EH (cell line): ENCODE data around the gene RELB.

Source experiments
- DNase-seq: peaks from one replicate; pipeline ENCODE4 v3.0.0-alpha.2; 2015; ENCODE audit warnings: low read depth

RELB gene

DNA sequence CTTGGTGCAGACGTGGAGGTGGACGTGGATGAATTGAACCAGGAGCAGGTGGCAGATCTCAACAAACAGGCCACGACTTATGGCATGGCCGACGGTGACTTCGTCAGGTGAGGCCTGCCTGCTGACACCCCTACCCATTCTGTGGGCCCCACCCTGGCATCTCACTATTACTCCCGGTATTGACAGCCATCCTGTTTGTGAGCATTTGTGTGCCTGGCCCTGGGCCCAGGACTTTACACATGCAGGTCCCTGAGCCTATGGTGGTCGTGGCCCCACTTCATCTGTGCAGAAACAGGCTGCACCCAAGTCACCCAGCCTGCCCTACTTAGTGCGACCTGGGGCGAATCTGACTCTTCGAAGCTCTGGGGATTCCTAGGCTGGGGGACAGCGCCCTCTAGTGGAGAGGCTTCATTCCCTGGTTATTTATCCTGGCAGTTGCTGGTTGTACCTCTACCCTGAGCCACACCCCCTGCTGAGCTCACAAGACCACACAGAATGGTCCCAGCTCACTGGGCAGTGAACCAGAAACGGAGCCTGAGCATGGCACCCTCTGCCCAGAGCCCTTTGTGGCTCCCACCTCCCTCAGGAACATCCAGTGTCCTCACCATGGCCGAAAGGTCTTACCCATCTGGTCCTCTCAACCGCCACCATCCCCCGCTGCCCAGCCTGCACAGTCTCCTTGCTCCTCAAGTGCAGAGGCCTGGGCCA, 58.1 kb downstream of the RELB start:
- DNase-seq, result peak; percentile 73

DNA sequence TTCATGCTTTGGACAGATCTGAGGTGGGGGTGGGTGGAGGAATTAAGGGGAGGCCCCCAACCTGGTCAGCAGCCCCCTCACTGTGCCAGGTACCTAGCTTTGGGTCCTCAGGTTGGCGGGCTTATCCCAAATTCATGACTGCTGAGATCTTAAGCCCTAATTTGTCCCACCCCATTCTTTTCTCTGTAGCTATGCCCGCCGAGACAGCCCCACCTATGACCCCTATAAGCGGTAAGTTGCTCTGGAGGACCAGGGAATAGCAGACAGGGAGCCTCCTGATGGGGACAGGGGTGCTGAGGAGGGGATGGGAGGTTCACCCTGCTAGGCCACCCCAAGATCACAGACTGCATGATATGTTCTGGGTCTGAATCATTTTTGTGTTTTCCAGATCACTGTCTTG, 60.7 kb downstream of the RELB start:
- no peak for DNase-seq

DNA sequence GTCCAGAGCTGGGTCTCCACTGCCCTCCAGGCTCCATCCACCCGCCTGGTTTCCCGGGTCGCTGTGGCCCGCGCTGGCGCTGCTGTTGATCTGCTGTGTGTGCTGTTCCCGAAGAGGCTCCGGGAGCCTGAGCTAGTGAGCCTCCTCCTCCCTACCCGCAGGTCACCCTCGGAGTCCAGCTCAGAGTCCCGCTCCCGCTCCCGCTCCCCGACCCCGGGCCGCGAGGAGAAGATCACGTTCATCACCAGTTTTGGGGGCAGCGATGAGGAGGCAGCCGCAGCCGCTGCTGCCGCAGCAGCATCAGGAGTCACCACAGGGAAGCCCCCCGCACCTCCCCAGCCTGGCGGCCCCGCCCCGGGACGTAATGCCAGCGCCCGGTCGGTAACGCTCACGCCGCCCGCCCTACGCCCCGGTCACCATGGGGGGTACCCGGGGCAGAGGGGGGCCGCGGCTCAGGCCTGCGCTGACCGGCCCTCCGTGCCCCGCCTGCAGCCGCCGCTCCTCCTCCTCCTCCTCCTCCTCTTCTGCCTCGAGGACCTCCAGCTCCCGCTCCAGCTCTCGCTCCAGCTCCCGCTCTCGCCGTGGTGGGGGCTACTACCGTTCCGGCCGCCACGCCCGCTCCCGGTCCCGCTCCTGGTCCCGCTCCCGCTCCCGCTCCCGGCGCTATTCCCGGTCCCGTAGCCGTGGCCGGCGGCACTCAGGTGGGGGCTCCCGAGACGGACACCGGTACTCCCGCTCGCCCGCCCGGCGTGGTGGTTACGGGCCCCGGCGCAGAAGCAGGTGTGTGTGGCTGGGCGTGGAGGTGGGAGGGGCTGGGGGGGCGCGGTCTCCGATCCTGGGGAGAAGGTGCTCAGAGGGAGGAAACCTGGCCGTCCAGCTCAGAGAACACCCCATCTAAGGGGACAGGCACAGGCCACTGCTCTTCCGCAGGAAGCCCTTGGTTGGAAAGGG, 62.9 kb downstream of the RELB start:
- DNase-seq, result no peak

DNA sequence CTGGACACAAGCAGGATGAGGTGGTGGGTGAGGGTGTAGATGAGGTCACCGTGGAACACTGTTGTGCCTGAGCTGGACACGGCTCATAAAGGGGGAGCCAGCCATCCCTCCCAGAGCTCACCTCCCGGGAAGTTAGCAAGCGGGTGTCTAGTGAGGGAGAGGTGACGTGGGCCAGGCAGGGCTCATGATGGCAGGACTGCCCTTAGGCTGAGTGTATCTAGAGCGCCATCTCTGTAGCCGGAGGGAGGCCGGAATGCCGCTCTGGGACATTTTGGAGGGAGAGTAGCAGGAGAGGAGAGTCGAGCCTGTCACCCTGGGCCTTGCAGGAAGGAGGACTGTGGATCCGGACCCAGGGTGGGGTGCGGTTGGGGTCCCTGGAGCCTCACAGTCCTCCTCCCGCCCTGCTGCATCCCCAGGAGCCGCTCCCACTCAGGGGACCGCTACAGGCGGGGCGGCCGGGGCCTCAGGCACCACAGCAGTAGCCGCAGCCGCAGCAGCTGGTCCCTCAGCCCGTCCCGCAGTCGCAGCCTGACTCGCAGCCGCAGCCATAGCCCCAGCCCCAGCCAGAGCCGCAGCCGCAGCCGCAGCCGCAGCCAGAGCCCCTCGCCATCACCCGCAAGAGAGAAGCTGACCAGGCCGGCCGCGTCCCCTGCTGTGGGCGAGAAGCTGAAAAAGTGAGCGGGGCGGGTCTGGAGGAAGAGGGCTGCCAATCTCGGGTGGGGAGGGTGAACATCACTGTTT, 65.8 kb downstream of the RELB start:
- no peak for DNase-seq

DNA sequence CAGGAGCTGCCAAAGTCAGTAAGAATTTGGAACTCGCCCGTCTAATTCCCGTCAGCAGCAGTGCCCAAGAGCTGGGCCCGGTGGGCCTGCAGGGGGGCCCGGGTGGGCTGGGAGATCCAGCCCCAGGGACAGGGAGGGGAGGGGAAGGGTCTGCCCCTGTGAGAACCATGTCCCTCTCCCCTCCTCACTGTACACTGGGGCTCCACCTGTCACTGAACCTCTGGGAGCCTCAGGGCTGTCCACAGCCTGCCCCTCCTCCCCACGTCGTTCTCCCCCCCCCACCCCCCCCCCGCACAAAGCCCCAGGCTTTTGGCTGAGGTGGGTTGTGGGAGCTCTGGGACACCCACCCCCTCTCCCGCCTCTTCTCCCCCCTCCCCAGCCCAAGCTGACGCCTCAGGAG, 66.8 kb downstream of the RELB start:
- no peak for DNase-seq

DNA sequence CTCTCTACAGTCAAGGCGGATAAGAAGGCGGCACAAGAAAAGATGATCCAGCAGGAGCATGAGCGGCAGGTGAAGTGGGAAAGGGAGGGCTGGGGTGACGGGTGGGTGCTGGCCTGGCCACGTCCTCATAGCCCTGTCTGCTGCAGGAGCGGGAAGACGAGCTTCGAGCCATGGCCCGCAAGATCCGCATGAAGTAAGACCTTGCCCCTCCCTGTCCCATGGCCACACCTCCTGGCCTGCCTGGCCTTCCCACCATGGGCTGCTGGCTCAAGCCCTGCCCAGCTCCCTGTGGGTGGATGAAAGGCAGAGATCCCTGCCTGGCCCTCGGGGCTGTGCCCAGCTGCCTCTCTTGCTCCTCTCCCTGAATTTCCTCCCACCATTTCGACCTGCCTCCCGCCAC, 67.8 kb downstream of the RELB start:
- DNase-seq, result peak; percentile 25

DNA sequence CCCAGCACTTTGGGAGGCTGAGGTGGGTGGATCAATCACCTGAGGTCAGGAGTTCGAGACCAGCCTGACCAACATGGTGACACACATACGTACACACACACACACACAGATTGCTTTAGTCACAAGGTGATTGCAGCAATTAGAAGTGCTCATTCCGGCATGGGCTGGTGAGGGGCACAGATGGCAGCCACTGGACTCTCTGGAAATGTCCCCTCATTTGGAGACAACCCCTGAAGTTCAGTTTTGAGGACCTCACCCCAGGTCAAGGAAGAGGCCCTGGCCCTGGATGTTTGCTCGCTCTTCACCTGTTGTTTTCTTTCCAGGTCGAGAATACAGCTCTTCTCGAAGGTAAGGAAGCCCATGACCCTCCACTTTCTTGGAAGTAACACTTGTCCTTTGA, 69.0 kb downstream of the RELB start:
- DNase-seq, result no peak

DNA sequence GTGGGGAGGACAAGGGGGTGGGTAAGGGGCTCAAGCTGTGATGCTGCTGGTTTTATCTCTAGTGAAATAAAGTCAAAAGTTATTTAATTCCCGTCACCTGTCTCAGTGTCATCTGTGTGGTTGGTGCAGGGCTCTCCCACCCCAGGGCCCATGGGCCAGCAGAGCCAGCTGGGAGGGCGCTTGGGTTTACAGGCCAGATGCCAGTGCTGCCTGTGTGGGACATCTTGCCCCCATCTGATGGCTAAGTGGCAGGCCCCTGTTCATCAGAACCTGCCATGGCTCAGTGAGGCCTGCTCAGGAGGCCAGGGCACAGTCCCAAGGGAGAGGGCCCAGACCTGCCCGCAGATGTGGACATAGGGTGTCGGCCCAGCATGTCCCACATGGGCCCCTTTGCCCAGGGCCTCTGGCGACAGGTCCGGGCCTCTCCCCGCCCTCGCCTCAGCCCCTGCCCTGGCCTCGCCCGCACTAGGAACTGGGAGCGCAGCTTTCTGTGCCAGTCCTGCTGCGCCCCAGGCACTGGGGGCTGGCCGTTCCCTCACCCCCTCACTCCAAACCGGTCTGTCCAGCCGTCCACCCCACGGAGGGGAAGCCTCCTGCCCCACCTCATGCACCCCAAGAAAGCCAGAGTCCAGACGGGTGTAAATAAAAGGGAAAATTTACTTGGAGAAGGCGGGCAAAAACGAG, 69.7 kb downstream of the RELB start:
- no peak for DNase-seq

DNA sequence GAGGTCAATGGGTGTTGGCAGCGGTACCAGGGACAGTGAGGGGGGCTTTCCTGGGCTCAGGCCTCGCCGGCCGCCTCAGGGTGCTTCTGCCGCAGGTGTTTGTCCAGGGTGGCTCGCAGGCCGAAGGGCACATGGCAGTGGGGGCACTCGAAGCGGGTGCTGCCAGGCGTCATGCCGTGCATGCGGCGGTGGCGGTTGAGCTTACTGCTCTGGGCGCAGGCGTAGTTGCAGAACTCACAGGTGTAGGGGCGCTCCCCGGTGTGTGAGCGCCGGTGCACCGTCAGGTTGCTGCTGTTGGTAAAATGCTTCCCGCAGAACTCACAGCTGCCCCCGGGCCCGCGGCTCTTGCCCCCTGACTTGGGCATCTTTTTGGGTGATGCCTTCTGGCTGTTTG, 70.3 kb downstream of the RELB start:
- no peak for DNase-seq

DNA sequence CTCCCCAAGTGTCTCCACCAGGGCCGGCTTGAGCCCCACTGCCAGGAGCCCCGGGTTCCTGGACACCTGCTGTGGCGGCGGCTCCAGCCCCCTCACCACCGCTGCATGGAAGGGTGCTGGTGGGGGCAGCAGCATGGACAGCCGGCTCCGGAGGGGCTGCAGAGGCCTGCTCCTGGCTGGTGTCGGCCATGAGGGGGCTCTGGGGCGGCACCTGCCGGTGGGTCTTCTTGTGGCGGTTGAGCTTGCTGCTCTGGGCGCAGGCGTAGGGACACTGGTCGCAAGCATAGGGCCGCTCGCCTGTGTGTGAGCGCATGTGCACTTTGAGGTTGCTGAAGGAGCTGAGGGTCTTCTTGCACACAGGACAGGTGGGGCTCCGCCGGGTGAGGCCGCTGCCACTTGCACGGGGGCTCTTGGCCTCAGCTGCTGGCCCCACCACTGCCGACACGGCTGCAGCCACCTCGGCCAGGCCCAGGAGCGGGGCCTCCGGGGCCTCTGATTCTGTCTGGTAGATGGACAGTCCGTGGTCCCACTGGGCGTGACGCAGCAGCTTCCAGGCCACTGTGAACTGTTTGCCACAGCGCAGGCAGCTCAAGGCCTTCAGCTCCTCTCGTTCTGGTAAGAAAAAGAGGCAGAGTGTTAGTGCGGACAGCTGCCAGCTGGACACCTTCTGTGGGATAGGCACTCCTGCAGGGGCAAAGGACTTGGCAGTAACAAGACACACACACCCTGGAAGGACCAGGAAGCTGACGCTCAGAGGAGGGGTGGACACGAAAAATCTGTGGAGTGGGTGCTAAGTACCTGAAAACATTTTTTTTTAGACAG, 70.9 kb downstream of the RELB start:
- no peak for DNase-seq

DNA sequence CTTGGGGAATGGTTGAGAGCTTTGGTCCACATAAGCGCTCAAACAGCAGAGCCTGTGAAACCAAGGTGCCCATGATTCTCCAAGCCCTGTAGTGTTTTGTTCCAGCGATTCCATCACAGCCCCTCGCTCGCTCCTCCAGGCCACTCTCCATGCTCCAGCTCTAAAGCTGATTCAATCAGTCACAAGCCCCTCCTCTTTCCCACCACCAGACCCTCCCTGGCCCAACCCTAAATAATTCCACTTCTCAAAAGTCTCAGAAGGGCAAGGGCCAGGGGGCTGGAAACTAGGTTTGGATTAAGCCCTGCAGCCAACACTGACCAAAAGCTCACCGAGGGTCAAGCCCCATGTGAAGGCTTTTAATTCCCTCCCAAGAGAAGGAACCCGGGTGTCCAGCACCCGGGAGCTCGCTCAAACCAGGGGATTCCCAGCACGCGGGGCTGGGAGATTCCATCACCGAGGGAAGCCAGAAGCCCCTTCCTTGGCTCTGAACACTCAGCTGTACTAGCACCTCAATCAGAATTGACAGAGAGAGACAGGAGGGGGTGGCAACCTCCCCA, 73.6 kb downstream of the RELB start:
- DNase-seq, result no peak

DNA sequence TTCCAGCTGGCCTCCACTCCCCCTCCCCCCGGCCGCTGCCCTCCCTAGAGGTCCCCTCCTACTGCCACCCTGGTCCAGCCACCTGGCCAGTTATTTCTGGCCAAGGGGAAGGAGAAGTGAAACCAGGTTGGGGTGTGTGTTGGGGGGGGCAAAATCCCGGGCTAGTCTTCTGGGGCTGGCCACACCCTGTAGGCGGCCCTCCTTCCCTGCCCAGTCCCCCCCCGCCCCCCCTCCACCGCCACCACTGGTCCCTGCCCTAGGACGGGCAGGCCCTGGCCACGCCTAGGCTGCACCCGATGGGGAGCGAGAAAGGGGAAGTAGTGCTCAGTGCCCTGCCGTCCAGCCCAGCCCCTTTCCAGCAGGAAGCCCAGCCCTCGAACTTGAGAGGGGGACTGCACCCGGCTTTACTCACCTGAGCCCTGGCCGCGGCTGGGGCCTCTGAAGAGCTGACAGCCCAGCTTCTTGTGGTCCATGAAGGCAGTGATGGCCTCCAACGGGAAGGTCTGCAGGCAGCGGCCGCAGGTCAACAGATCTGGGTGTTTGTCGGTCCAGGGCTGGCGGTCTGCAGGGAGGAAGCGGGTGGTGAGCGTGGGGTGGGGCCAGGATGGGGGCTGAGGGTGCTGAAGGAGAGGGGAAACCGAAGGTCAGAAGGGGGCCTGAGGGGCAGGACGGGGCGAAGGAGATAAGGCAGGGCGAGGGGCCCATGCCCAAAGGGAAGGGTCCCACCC, 74.2 kb downstream of the RELB start:
- DNase-seq, result peak; percentile 73

DNA sequence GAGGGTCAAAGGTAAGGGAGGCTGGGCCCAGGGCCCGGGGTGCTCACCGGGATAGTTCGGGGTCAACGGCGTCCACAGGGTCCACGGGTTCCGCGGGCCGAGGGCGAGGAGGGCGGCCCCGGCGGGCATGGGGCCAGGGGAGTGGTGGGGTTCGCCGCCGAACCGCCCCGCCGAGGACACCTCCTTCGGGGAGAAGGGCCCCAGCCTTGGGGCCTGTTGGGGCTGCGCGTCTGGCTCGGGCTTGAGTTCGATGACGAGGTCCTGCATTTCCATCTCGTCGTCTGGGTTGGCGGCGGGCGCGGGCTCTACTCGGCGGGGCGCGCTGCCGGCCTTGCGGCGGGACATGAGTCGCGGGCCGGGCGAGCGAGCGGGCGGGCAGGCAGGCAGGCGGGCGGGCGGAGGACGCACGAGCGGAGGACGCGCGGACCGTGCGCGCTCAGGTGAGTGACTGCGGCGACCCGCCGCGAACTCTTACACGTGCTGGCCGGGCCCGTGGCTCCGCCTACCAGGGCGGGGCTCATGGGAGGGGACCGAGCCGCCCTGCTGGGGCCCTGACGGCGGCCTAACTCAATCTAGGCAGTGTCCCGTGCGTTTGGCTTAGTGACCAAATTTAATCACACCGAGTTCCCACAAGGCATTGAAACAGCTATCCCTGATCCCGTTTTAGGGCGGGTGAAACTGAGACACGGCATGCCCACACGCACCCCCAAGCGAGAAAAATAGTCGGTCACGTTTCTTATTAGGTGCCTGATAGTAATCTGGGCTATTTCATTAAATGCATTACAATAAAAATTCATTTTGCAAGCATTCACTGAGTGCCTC, 75.0 kb downstream of the RELB start, which contains the start of gene ZNF296:
ZNF296 (minus strand) TSS at position 450 of the 822 bp plus-strand sequence; CDS start at position 345, 105 bp downstream.
- peak; percentile 53 for DNase-seq

DNA sequence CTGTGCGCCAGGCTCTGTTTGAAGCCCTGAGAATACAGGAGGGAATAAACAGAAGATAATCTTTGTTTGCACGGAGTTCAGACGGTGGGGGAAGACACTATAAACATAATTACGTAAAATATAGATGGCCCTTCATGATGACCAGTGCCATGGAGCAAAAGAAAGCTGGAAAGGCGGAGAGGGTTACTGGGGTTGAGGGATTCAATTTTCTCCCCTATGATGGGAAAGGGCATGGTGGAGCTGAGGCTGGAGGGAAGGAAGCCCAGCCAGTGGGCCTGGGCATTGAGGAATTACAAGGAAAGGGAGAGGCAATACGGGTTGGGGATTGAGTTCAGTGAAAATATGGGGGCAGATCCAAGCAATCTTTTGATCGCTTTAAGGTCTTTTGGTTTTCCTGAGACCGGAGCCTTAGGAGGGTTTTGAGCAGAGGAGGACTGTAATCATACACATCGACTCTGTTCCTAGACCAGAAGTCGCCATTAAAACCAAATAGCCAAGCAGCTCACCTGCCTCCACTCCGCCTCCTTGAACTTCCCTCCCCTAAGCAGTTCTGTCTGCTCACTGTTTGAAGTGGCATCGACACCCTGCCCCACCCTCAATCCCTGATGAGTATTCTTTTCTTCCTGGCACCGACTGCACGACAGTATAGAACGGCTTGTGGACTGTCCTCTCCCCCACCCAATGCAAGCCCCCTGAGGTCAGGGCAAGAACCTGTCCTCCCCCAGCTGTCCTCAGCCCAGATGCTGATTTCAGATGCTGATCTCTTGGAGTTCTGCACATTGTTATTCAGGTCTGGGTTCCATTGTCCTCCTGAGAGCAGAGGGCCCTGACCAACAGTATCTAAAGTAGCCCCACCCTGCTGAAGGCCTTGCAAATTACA, 75.8 kb downstream of the RELB start:
- DNase-seq, result no peak

DNA sequence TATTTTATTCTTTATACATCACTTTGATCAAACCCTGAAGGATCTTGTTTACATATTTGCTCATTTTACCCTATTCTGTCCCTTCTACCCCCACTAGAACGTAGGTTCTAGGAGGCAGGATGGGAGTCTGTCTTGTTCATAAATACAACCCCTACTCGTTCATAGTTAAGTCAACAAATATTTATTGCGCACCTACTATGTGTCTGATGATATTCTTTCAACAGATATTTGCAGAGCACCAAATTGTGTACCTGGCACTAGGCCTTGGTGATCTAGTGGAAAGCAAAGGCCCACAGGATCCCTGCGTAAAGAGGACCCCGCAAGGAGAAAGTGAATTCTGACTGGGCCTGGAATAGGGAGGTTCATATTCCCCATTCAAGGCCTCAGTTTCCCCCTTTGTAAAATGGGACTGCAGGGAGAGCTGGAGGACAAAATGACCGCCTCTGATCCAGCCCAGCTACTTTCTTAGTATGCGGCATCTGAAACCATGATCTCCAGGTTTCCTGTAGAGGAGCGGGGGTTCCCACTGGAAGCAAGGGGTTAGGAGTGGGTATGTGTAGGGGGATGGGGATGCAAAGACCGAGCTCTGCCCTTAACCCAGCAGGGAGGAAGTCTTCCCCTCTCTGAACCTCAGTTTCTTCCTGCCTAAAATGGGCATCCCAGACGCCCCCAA, 77.3 kb downstream of the RELB start:
- DNase-seq, result no peak

DNA sequence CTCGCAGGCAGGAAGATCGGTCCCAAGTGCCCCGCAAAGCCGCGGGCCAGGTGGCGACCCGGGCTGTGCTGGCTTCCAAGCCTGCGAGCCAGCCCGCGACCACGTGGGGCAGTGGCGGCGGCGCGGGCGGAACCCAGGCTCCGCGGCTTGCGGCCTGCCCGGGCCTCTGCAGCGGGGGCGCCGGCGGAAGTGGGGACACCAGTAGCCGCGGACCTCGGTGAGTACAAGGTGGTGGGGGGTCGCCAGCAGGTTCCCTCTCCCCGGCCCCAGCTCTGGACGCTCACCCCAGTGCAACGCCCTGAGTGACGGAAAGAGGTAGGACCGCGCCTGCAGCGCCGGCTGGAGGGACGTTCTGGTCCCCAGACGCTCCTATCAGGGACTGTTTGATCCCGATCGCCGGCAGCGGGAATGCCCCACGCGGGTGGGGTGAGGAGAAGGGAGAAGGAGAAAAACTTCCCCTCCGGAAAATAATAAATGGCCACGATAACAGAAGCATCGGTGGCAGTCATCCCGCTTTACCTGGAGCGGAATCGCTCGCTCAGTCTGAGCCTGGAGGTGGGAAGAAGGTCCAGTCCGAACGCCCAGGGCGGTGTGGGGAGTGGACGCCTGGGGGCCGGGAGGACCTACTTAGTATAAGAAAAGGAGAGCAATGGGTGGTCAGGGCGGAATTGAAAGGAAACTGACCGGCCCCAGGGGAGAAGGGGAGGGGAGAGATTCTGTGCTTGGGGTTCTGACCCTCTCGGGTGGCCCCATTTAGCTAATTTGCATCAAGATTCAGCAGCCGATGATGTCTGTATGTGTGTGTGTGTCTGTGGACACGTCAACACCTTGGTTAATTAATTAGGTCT, 78.0 kb downstream of the RELB start, which contains the start of gene GEMIN7:
GEMIN7 (plus strand) TSS at position 198 of the 848 bp plus-strand sequence. CDS start 10,855 bp downstream, outside the sequence.
- DNase-seq, result peak; percentile 68
